Upper lobe of left lung (tissue), 6 donors: Measurements from ENCODE around the gene GATD1. TPM values are rescaled to one million over a fixed set of nuclear protein-coding genes. Genes with fewer than 3 reads are reported as not detected.

Experiments used
- ATAC-seq, 2 donors: fragments of 200-7000 bp; cut with Tn5 transposase; one replicate each; pipeline ENCODE4 v1.9.1; 2022; ENCODE audit warnings: mild to moderate bottlenecking in 2 of 2, moderate library complexity in 2 of 2; ENCODE audit not compliant: low FRiP score in 2 of 2
- DNase-seq, 2 donors: peaks; one replicate each; pipeline ENCODE4 v3.0.0-alpha.2; 2019 to 2020
- H3K27ac ChIP-seq, 4 donors: fragments of 200-600 bp; sonication (generic); one replicate each; pipeline ENCODE4 v1.5.1; 2016 to 2019
- H3K27me3 ChIP-seq, 4 donors: fragments of 200-600 bp; sonication (generic); one replicate each; pipeline ENCODE4 v1.5.1; 2017 to 2019
- H3K36me3 ChIP-seq, 4 donors: fragments of 200-600 bp; sonication (generic); one replicate each; pipeline ENCODE4 v1.5.1; 2016 to 2019
- H3K4me1 ChIP-seq, 4 donors: fragments of 200-600 bp; sonication (generic); one replicate each; pipeline ENCODE4 v1.5.1; 2018 to 2019
- H3K4me3 ChIP-seq, 4 donors: fragments of 200-600 bp; sonication (generic); one replicate each; pipeline ENCODE4 v1.5.1; 2017 to 2019; ENCODE audit warnings: mild to moderate bottlenecking in 2 of 4, moderate library complexity in 1 of 4
- H3K9me3 ChIP-seq, 4 donors: fragments of 200-600 bp; sonication (generic); one replicate each; pipeline ENCODE4 v1.5.1; 2018 to 2019
- EP300 ChIP-seq, 4 donors: sonication (generic); formaldehyde crosslinking; IDR thresholded peaks; one replicate each; pipeline ENCODE4 v1.5.1; 2017; ENCODE audit warnings: antibody characterized with exemption in 4 of 4, control low read depth in 2 of 4
- POLR2A ChIP-seq, 4 donors: fragments of 450-650 bp; IDR thresholded peaks; one replicate each; pipeline ENCODE4 v1.5.1; 2016 to 2017; ENCODE audit warnings: antibody characterized with exemption in 4 of 4, mild to moderate bottlenecking in 2 of 4
- POLR2AphosphoS5 ChIP-seq, 2 donors: sonication (generic); formaldehyde crosslinking; IDR thresholded peaks; one replicate each; pipeline ENCODE4 v1.5.1; 2017; ENCODE audit warnings: antibody characterized with exemption in 2 of 2
- WGBS, 2 donors: methylation state at CpG; one replicate each; pipeline ENCODE4 v1.1.5; 2017 to 2018; 5-methylcytosine and 5-hydroxymethylcytosine counted together
- total RNA-seq, 6 donors: library from RNA; depleted of rRNA in 4 of 6; stranded (reverse); fragments of >200 nt in 4 of 6; gene quantifications; one replicate each; pipeline versions ENCODE4 v1.1.0 to v1.2.1, GENCODE V29; 2016 to 2021
- TF ChIP-seq, protein P1 (sequence below), 6 experiments: fragments of 450-650 bp in 4 of 6; fragments of 200-600 bp in 2 of 6; sonication (generic) in 2 of 6; IDR thresholded peaks; one replicate each; pipeline ENCODE4 v1.5.1; 2016 to 2019; ENCODE audit warnings: antibody characterized with exemption in 6 of 6
- donor health status: DM: no; HTN: no; CAD: no; lungs with moderate emphysema.
- donor health status: DM: no; HTN: yes; CAD: no; lungs with severe emphysema.

The GATD1 gene
- total RNA-seq, 6 donors from 2014 or later = 14.8 to 77.7 (median 63.6) TPM

DNA sequence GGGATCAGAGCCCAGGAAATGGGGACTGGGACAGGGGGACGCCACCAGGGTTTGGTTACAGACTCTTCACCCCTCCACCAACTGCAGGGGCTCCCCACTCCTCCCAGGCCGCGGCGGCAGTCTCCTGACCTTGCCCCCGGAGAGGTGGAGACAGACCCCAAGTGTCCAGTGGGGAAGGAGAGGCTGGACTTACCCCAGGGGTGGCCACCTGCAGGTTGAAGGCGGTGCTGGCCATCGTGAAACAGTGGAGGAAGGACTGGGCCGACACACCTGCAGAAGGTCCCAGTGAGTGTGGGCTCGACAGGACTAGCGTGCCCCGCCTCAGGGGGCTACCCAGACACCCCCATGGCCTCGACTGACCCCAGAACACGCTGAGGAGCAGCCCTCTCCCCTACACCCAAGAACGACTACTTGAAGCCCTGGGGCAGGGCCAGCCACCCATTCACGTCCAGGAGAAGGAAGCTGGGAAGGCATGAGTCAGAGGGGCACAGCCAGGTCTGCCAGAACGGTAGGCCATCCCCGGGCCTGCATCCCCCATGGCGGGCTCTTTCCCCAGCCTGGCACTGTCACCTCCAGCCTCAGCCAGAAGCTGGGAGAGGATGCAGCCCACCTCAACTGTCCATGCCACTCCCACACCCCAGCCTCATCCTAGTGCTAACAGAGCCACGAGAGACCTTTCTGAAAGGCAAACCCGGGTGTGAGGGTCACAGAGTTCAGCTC is 2.3 kb downstream of the GATD1 start:
- Histone ChIP-seq H3K27me3 (no peaks in the 10 kb centered on the region), H3K9me3 (no peaks in the 10 kb centered on the region), H3K4me1 (peaks cover 15 to 46% (median 32%) of the 10 kb centered on the region in 4 donors), H3K4me3 (no peak overlapping the region), H3K27ac (no peak overlapping the region), H3K36me3 (peaks cover 5 to 43% (median 38%) of the 10 kb centered on the region in 4 donors)
- 74 to 77% methylated on average over 7 to 16 of the region's 20 CpGs for WGBS, 2 donors
- TF ChIP-seq, protein P1, sequence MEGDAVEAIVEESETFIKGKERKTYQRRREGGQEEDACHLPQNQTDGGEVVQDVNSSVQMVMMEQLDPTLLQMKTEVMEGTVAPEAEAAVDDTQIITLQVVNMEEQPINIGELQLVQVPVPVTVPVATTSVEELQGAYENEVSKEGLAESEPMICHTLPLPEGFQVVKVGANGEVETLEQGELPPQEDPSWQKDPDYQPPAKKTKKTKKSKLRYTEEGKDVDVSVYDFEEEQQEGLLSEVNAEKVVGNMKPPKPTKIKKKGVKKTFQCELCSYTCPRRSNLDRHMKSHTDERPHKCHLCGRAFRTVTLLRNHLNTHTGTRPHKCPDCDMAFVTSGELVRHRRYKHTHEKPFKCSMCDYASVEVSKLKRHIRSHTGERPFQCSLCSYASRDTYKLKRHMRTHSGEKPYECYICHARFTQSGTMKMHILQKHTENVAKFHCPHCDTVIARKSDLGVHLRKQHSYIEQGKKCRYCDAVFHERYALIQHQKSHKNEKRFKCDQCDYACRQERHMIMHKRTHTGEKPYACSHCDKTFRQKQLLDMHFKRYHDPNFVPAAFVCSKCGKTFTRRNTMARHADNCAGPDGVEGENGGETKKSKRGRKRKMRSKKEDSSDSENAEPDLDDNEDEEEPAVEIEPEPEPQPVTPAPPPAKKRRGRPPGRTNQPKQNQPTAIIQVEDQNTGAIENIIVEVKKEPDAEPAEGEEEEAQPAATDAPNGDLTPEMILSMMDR (IDR thresholded peaks at IDR 0.05) = no peak
- TF ChIP-seq POLR2AphosphoS5 (IDR thresholded peaks at IDR 0.05) = no peak
- no peak for TF ChIP-seq POLR2A (IDR thresholded peaks at IDR 0.05)
- TF ChIP-seq EP300 (IDR thresholded peaks at IDR 0.05) = no peak
- DNase-seq (peak in 1 of 2 donors; percentile 56), ATAC-seq (no peak)

DNA sequence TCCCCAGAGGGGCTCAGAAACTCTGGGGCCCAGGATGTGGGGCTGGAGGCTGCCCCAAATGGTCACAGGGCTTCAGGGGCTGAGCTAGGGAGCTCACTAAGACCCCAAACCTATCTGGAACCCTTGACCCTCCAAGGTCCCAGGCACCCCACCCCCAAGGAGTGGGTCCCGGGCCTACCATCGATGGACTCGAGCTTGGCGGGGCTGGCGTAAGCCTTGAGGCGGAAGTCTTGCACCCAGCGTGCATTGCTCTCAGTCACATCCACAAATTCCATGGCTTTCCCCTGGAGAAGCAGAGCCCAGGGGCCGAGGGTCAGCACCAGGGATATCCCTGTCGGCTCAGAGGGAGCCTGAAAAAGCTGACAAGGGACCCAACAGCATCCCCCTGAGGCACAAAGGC is 3.5 kb downstream of the GATD1 start:
- WGBS, 2 donors = 95% methylated on average over 9 of the region's 9 CpGs; no CpG with 5 or more reads in 1 of the 2 donors
- ATAC-seq (no peak), DNase-seq (no peak)
- TF ChIP-seq, protein P1 (IDR thresholded peaks at IDR 0.05) = no peak
- TF ChIP-seq POLR2AphosphoS5 (IDR thresholded peaks at IDR 0.05) (no peak), POLR2A (IDR thresholded peaks at IDR 0.05) (no peak), EP300 (IDR thresholded peaks at IDR 0.05) (no peak)
- H3K36me3 ChIP-seq = peaks cover 5 to 45% (median 42%) of the 10 kb centered on the region in 4 donors
- no peak overlapping the region for H3K27ac ChIP-seq
- H3K4me3 ChIP-seq = no peak overlapping the region
- H3K4me1 ChIP-seq = peaks cover 15 to 41% (median 30%) of the 10 kb centered on the region in 4 donors
- H3K9me3 ChIP-seq = no peaks in the 10 kb centered on the region
- no peaks in the 10 kb centered on the region for H3K27me3 ChIP-seq

DNA sequence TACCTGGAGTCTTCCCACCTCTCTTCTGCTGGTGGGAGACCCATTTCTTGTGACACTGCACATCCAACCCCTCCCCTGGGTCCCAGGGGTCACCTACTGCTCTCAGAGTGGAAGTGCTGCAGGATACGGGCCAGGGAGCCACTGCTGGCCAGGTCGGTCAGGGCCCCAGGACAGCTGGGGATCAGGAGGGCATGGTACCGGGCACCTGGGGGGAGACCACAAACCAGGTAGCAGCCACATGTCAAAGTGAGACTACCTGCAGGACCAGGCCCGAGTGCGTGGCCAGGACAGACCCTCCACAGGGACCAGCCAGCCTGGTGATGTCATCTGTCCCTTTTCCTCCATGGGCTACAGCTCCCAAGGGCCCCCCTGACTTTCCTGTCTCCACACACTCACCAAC is 3.9 kb downstream of the GATD1 start:
- TF ChIP-seq, protein P1 (IDR thresholded peaks at IDR 0.05) = no peak
- TF ChIP-seq POLR2A (IDR thresholded peaks at IDR 0.05) = no peak
- TF ChIP-seq EP300 (IDR thresholded peaks at IDR 0.05) = no peak
- TF ChIP-seq POLR2AphosphoS5 (IDR thresholded peaks at IDR 0.05) = no peak
- Histone ChIP-seq H3K27me3 (no peaks in the 10 kb centered on the region), H3K27ac (no peak overlapping the region), H3K4me1 (peaks cover 15 to 37% (median 27%) of the 10 kb centered on the region in 4 donors), H3K9me3 (no peaks in the 10 kb centered on the region), H3K4me3 (no peak overlapping the region), H3K36me3 (peaks cover 5 to 45% (median 42%) of the 10 kb centered on the region in 4 donors)
- DNase-seq = no peak
- 98% methylated on average over 5 of the region's 5 CpGs; no CpG with 5 or more reads in 1 of the 2 donors for WGBS, 2 donors
- no peak for ATAC-seq

DNA sequence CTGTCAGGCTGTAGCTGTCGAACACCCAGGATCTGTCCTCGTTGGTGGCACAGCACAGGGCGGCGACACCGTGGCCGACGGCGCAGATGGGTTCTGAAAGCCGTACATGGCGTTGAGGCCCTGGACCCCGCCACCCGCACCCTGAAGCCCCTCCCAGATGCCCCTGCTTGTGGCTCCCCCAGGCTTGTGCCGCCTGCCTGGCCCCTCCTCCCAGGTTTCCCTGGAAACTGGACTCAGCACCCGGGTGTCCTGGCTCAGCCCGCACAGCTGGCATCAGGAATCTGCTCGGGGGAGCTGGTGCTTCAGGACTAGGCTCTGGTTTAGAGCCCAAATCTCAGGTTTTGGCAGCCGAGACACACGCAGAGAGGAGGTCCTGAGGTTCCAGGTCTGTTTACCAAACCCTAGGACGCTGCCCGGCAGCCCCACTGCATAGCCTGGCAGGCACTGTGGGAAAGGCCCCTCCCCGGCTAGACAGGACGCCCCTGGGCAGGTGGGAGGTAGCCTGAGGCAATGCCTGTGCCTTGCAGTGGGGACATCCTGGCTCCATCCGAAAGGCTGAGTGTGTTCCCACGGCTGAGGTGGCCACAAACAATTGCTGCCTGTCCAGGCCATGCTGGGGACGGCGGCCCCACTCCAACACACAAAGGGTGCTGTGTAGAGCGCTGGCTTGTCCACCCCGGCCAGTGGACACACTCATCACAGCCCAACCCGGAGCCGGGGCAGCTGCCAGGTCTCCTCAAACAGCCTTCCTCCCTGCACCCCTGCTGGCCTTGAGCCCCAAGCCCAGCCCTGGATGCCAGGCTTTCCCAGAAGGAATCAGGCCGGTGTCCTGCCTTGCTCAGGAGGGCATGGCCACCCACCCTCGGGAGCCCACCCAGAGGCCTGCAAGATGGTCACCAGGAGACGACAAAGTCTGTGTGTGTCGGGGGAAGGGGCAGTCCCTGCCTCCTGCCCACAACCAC is 4.6 kb downstream of the GATD1 start:
- Histone ChIP-seq H3K4me3 (no peak overlapping the region), H3K27ac (no peak overlapping the region)
- TF ChIP-seq, protein P1 (IDR thresholded peaks at IDR 0.05) = no peak
- no peak for TF ChIP-seq EP300 (IDR thresholded peaks at IDR 0.05)
- no peak for TF ChIP-seq POLR2AphosphoS5 (IDR thresholded peaks at IDR 0.05)
- TF ChIP-seq POLR2A (IDR thresholded peaks at IDR 0.05) = no peak

More for the DNA sequence above, 4.6 kb downstream of the GATD1 start:
- H3K27me3 ChIP-seq = no peaks in the 10 kb centered on the region
- peaks cover 15 to 31% (median 21%) of the 10 kb centered on the region in 4 donors for H3K4me1 ChIP-seq
- ATAC-seq (no peak), DNase-seq (peak in 1 of 2 donors; percentile 80)
- peaks cover 5 to 45% (median 42%) of the 10 kb centered on the region in 4 donors for H3K36me3 ChIP-seq
- no peaks in the 10 kb centered on the region for H3K9me3 ChIP-seq
- 87 to 100% methylated on average over 2 to 32 of the region's 34 CpGs for WGBS, 2 donors
